LNCaP clone FGC (cell line): Measurements from ENCODE around the gene SNX14.
A peak's percentile ranks its signal among the peaks of the same experiment; 100 is the strongest.

Source experiments
- DNase-seq: peaks from one replicate; pipeline ENCODE4 v3.0.0-alpha.2; 2011; ENCODE audit warnings: low read depth
- H3K4me3 ChIP-seq: 2 replicates; pipeline ENCODE4 v1.5.1; 2011; ENCODE audit warnings: mild to moderate bottlenecking, low read depth, low read length, control low read depth
- CTCF ChIP-seq: IDR thresholded peaks from 2 replicates; pipeline ENCODE4 v1.5.1; 2012; ENCODE audit warnings: mild to moderate bottlenecking; ENCODE audit not compliant: control insufficient read depth, insufficient read depth; ENCODE audit errors: extremely low read depth

SNX14 gene

GRCh38 chr6:85490516-85491248, 103.0 kb downstream of the SNX14 start:
- no peak overlapping the region for H3K4me3 ChIP-seq
- TF ChIP-seq CTCF = no peak
- DNase-seq = no peak

- TF ChIP-seq CTCF = no peak
- DNase-seq = no peak
- H3K4me3 ChIP-seq = no peak overlapping the region
Measured at GRCh38 chr6:85484948-85485347, 108.7 kb downstream of the SNX14 start.

- H3K4me3 ChIP-seq = no peak overlapping the region
- no peak for DNase-seq
- no peak for TF ChIP-seq CTCF
Measured at GRCh38 chr6:85483846-85484245, 109.8 kb downstream of the SNX14 start.

GRCh38 chr6:85482905-85483700, 110.6 kb downstream of the SNX14 start:
- no peak overlapping the region for H3K4me3 ChIP-seq
- no peak for DNase-seq
- peak; percentile 94 for TF ChIP-seq CTCF

GRCh38 chr6:85482206-85482904, 111.3 kb downstream of the SNX14 start:
- no peak for DNase-seq
- no peak for TF ChIP-seq CTCF
- no peak overlapping the region for H3K4me3 ChIP-seq

GRCh38 chr6:85479208-85479607, 114.5 kb downstream of the SNX14 start:
- no peak overlapping the region for H3K4me3 ChIP-seq
- DNase-seq = no peak
- no peak for TF ChIP-seq CTCF
